Fibroblast of lung (primary cell): ENCODE measurements around the gene ROCK1. TPM values are rescaled to one million over a fixed set of nuclear protein-coding genes. Genes with fewer than 3 reads are reported as not detected.
"Not testable (repeated sequence)": the region's sequence is repeated elsewhere in the genome, so short reads cannot be mapped to it uniquely, and the experiment has no call there.

Experiments used
- DNase-seq, 2 donors: peaks; one replicate each; pipeline versions ENCODE4 v3.0.0 to v3.0.0-alpha.2; 2010; ENCODE audit warnings: low read depth in 2 of 2
- H2AFZ ChIP-seq: 2 replicates; pipeline ENCODE4 v1.5.1; 2012; ENCODE audit warnings: low read length, control low read depth, inconsistent platforms
- H3K27ac ChIP-seq: 2 replicates; pipeline ENCODE4 v1.5.1; 2011; ENCODE audit warnings: low read length, control low read depth; ENCODE audit not compliant: insufficient read depth
- H3K27me3 ChIP-seq: 2 replicates; pipeline ENCODE4 v1.5.1; 2011; ENCODE audit warnings: mild to moderate bottlenecking, low read length; ENCODE audit not compliant: control insufficient read depth, insufficient read depth
- H3K36me3 ChIP-seq: 2 replicates; pipeline ENCODE4 v1.5.1; 2011; ENCODE audit warnings: low read length; ENCODE audit not compliant: control insufficient read depth, insufficient read depth
- H3K4me1 ChIP-seq: 2 replicates; pipeline ENCODE4 v1.5.1; 2011; ENCODE audit warnings: low read length; ENCODE audit not compliant: control insufficient read depth, insufficient read depth; ENCODE audit errors: extremely low read depth
- H3K4me2 ChIP-seq: 2 replicates; pipeline ENCODE4 v1.5.1; 2011; ENCODE audit warnings: low read length, control low read depth; ENCODE audit not compliant: insufficient read depth; ENCODE audit errors: extremely low read depth
- H3K4me3 ChIP-seq, 4 experiments: fragments of 200-600 bp in 1 of 4; sonication (generic) in 1 of 4; replicated peaks in 1 of 4; 2 replicates each; pipeline ENCODE4 v1.5.1; 2011 to 2016; ENCODE audit warnings: low read length in 4 of 4, low read depth in 3 of 4, mild to moderate bottlenecking in 3 of 4, control low read depth in 2 of 4, inconsistent platforms in 1 of 4, mixed read lengths in 1 of 4; ENCODE audit not compliant: insufficient read depth in 1 of 4; ENCODE audit errors: control extremely low read depth in 1 of 4
- H3K79me2 ChIP-seq: 2 replicates; pipeline ENCODE4 v1.5.1; 2012; ENCODE audit warnings: mild to moderate bottlenecking, low read length, inconsistent platforms; ENCODE audit not compliant: control insufficient read depth, insufficient read depth
- H3K9ac ChIP-seq: 2 replicates; pipeline ENCODE4 v1.5.1; 2011; ENCODE audit warnings: mild to moderate bottlenecking, low read length, control low read depth; ENCODE audit not compliant: insufficient read depth
- H3K9me3 ChIP-seq: 2 replicates; pipeline ENCODE4 v1.5.1; 2012; ENCODE audit warnings: low read depth, low read length; ENCODE audit not compliant: control insufficient read depth, insufficient read depth
- H4K20me1 ChIP-seq: 2 replicates; pipeline ENCODE4 v1.5.1; 2011; ENCODE audit warnings: low read length; ENCODE audit not compliant: control insufficient read depth, insufficient read depth; ENCODE audit errors: extremely low read depth
- CTCF ChIP-seq, 2 donors: IDR thresholded peaks in 1 of 2; conservative IDR thresholded peaks in 1 of 2; 1 replicate in 1 of 2; 2 replicates in 1 of 2; pipeline ENCODE4 v1.5.1; 2011 to 2012; ENCODE audit warnings: low read length in 2 of 2, control low read depth in 1 of 2, inconsistent platforms in 1 of 2, low read depth in 1 of 2, mild to moderate bottlenecking in 1 of 2
- EZH2 ChIP-seq: IDR thresholded peaks from 2 replicates; pipeline ENCODE4 v1.5.1; 2012; ENCODE audit warnings: low read length, control low read depth, mild to moderate bottlenecking; ENCODE audit errors: missing control alignments
- polyA plus RNA-seq, 2 donors: library from polyadenylated mRNA; depleted of rRNA in 1 of 2; stranded (reverse) in 1 of 2; unstranded in 1 of 2; fragments of >200 nt; gene quantifications; 2 replicates each; pipeline ENCODE4 v1.2.1, GENCODE V29; 2011 to 2012; ENCODE audit warnings: missing spikeins in 1 of 2
- total RNA-seq: library from RNA; depleted of rRNA; stranded (reverse); fragments of >200 nt; gene quantifications from 2 replicates; pipeline ENCODE4 v1.2.1, GENCODE V29; 2014

The ROCK1 gene
- total and polyA plus RNA-seq, 2 donors (not counting 1 experiment from before 2014, with no cell fraction given): 33.2 to 55.2 TPM

- Histone ChIP-seq H3K4me3 (no peak overlapping the region), H4K20me1 (no peaks in the 10 kb centered on the region), H3K4me1 (no peaks in the 10 kb centered on the region), H3K36me3 (no peaks in the 10 kb centered on the region), H3K27me3 (no peaks in the 10 kb centered on the region), H2AFZ (no peak overlapping the region), H3K9me3 (no peaks in the 10 kb centered on the region), H3K79me2 (peaks cover 2% of the 10 kb centered on the region), H3K4me2 (no peak overlapping the region), H3K27ac (no peak overlapping the region), H3K9ac (no peak overlapping the region)
- TF ChIP-seq EZH2 (no peak), CTCF (conservative IDR thresholded peaks at IDR 0.05 in 1 of 2, IDR thresholded peaks at IDR 0.05 in 1 of 2; ENCODE audit: low read depth in 1 of 2, low read length in 2 of 2) (no peak)
- DNase-seq: no peak
Observed at GRCh38 chr18:21040466-21040865, 71.1 kb downstream of the ROCK1 start.

- no peaks in the 10 kb centered on the region for H4K20me1 ChIP-seq
- H2AFZ ChIP-seq: no peak overlapping the region
- H3K27ac ChIP-seq: no peak overlapping the region
- peaks cover 4% of the 10 kb centered on the region for H3K79me2 ChIP-seq
- no peaks in the 10 kb centered on the region for H3K4me1 ChIP-seq
- TF ChIP-seq EZH2 (no peak), CTCF (conservative IDR thresholded peaks at IDR 0.05 in 1 of 2, IDR thresholded peaks at IDR 0.05 in 1 of 2; ENCODE audit: low read depth in 1 of 2, low read length in 2 of 2) (no peak)
- no peaks in the 10 kb centered on the region for H3K27me3 ChIP-seq
- H3K9ac ChIP-seq: no peak overlapping the region
- no peak for DNase-seq
- no peaks in the 10 kb centered on the region for H3K36me3 ChIP-seq
- no peak overlapping the region for H3K4me2 ChIP-seq
- H3K4me3 ChIP-seq: no peak overlapping the region
- H3K9me3 ChIP-seq: no peaks in the 10 kb centered on the region
Observed at GRCh38 chr18:21038201-21038600, 73.4 kb downstream of the ROCK1 start.

GRCh38 chr18:21031845-21032244 lies 79.8 kb downstream of the ROCK1 start:
- TF ChIP-seq EZH2 (no peak), CTCF (conservative IDR thresholded peaks at IDR 0.05 in 1 of 2, IDR thresholded peaks at IDR 0.05 in 1 of 2; ENCODE audit: low read depth in 1 of 2, low read length in 2 of 2) (no peak)
- Histone ChIP-seq H3K27ac (no peak overlapping the region), H3K9ac (no peak overlapping the region), H4K20me1 (no peaks in the 10 kb centered on the region), H3K4me2 (no peak overlapping the region), H3K79me2 (peaks cover 5% of the 10 kb centered on the region), H3K36me3 (peaks cover 1% of the 10 kb centered on the region), H3K4me1 (no peaks in the 10 kb centered on the region), H3K27me3 (no peaks in the 10 kb centered on the region), H2AFZ (no peak overlapping the region), H3K4me3 (no peak overlapping the region), H3K9me3 (no peaks in the 10 kb centered on the region)
- DNase-seq: no peak

- not testable (repeated sequence) for H3K4me1 ChIP-seq, H3K4me2 ChIP-seq, H3K4me3 ChIP-seq, H3K36me3 ChIP-seq, DNase-seq, H3K27ac ChIP-seq, H3K9ac ChIP-seq, H2AFZ ChIP-seq, H3K79me2 ChIP-seq, H3K9me3 ChIP-seq, H4K20me1 ChIP-seq, H3K27me3 ChIP-seq
Observed at GRCh38 chr18:21018257-21018656, 93.4 kb downstream of the ROCK1 start.
